Uterus (tissue), 2 donors: ENCODE data around the gene THEMIS.

Experiments used
- CTCF ChIP-seq, 4 experiments: fragments of 200-600 bp in 2 of 4; fragments of 450-650 bp in 2 of 4; sonication (generic) in 2 of 4; IDR thresholded peaks; one replicate each; pipeline ENCODE4 v1.5.1; 2016 to 2019; ENCODE audit warnings: antibody characterized with exemption in 4 of 4, mild to moderate bottlenecking in 2 of 4, moderate library complexity in 1 of 4
- POLR2A ChIP-seq, 2 donors: fragments of 450-650 bp; IDR thresholded peaks; one replicate each; pipeline ENCODE4 v1.6.1; 2016; ENCODE audit warnings: antibody characterized with exemption in 2 of 2, mild to moderate bottlenecking in 1 of 2, moderate library complexity in 1 of 2

DNA sequence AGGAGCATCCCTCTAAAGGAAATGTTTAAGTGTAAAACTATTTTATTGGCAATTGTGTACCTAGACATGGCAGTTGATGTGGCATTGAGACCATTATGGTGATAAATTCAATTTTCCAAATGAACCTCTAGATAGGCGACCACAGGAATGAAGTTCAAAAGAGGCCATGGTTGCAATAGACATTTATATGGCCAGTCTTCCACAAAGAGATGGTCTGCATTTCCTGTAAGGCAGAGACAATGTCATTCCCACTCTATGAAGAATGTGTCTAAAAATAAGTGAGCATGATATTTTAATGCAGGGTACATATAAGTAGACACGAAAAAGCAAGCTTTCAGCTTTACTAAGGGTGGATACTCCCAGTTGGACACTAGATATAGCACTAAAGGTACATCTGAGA, 40.9 kb downstream of the THEMIS start:
- TF ChIP-seq CTCF (IDR thresholded peaks at IDR 0.05) (no peak), POLR2A (IDR thresholded peaks at IDR 0.05) (no peak)
